ENCODE results near the gene SMAP2.

DNA sequence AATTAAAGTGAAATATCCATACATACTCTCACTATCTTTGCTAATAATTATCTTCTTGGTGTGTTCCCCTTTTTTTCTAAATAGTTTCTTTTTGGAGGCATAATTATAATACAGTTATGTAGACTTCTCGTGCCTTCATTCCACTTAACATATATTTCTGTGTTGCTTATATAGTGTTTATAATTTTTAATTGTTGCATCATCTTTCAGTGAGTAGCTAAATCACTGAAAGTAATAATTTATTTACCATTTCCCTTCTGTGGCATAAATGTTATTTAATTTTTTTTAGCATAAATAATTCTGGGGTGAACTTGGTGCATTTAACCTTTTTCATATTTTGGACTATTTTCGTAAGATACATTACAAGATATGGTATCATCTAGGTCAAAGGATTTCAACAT, 38.3 kb downstream of the SMAP2 start:
- TF ChIP-seq CTCF (IDR thresholded peaks at IDR 0.05) = no peak
- TF ChIP-seq POLR2A (IDR thresholded peaks at IDR 0.05) = no peak

Data from right lobe of liver (tissue), 4 donors.